NB4 (cell line): ENCODE measurements around the gene ZNF628.

Experiments used
- CTCF ChIP-seq: IDR thresholded peaks from one replicate; pipeline ENCODE4 v1.5.1; 2012; ENCODE audit warnings: low read depth, low read length
- MAX ChIP-seq: IDR thresholded peaks from 2 replicates; pipeline ENCODE4 v1.6.1; 2011; ENCODE audit warnings: low read depth, low read length
- POLR2A ChIP-seq: IDR thresholded peaks from 2 replicates; pipeline ENCODE4 v1.6.1; 2011; ENCODE audit warnings: mild to moderate bottlenecking; ENCODE audit not compliant: insufficient read length; ENCODE audit errors: extremely low read depth

GRCh38 chr19:55444646-55445045 is 31.8 kb upstream of the ZNF628 start:
- TF ChIP-seq POLR2A = no peak
- no peak for TF ChIP-seq CTCF
- TF ChIP-seq MAX = no peak
